GM12891 (cell line): ENCODE data around the gene KCNIP2.

Experiments used
- POLR2A ChIP-seq: IDR thresholded peaks from 2 replicates; pipeline ENCODE4 v1.6.1; 2011; ENCODE audit warnings: low read depth, low read length, control low read depth
- POU2F2 ChIP-seq: IDR thresholded peaks from 2 replicates; pipeline ENCODE4 v1.6.1; 2011; ENCODE audit warnings: low read depth, mild to moderate bottlenecking, control low read depth, low read length, moderate library complexity

DNA sequence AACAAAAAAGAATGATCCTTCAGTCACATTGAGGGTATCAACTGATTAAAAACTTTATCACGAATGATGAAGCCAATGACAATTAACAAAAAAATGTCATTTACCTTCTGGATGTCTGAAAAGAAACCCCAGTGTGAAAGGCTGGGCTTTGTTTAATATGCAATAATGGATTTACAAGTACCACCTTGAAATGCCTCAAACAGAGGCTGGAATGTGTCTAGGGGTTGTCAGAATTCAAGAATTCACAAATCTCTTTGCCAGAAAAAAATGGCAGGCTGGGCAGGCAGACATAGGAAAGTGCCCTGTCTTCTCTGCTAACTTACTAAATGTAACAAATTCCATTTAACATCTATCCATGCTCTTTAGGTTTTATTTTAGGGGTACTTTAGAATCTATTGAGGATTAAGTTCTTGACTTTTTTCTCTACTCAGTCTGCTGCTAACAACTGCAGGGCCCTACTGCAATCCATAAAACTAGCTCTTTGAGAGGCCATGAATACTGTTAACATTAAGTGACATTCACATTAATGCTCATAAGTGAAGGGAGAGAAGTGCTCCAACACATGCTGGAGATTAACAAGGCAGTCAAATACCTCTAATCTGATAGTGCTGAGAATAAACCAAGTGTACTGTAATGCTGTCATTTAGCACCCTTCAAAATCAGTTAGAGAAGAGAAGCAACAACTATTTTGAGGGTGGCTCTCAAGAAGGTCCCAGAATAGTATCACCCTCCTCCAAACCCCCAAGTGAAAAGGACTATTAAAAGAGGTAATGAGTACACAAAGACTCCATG is 43.1 kb upstream of the KCNIP2 start:
- no peak for TF ChIP-seq POLR2A
- TF ChIP-seq POU2F2, result no peak
